Measurements from ENCODE around the gene SH3GL2. TPM values are rescaled to one million over a fixed set of nuclear protein-coding genes. Genes with fewer than 3 reads are reported as not detected.
A peak's percentile ranks its signal among the peaks of the same experiment; 100 is the strongest.

The SH3GL2 gene
- total RNA-seq, result 52.3 TPM

DNA sequence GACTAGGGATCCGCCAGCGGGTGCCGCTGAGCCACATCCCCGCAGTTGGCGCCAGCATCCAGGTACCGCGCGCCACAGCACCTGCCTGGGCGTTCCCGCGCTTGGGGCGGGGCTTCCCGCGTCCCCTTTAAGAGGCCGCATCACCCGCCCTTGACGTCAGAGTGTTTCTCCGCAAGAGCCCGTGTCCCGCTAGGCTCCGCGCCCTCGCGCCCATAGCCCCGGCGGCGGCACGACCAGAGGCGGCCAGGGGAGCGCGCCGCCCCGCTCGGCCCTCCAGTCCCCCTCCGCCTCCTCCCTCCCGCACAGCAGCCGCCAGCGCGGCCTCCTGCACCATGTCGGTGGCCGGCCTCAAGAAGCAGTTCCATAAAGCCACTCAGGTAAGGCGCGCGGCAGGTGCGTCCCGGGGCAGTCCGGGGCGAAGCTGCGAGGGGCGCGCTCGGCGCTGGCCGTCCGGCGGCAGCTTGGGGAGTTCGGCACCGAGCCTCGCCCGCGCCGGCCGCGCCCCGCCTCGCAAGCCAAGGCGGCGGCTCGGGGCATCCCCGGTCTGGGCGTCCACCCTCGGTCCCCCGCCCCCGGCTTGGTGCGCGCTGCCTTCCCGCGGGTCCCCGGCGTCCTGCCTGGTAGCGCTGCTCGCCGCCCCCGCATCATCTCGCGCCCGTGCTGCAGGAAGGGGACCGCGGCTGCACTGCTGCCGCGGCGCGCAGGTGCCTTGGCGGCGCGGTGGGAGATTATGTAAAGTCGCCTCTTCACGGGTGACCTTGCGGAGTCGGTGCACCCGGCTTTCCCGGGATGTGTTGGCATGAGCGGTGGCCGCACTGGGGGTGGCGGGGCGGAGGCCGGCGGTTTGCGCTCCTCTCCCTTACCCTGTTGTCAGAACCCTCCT lies at the start of gene SH3GL2:
SH3GL2 (plus strand) TSS at position 156 of the 883 bp plus-strand sequence.
- DNase-seq, result peak; percentile 45

DNA sequence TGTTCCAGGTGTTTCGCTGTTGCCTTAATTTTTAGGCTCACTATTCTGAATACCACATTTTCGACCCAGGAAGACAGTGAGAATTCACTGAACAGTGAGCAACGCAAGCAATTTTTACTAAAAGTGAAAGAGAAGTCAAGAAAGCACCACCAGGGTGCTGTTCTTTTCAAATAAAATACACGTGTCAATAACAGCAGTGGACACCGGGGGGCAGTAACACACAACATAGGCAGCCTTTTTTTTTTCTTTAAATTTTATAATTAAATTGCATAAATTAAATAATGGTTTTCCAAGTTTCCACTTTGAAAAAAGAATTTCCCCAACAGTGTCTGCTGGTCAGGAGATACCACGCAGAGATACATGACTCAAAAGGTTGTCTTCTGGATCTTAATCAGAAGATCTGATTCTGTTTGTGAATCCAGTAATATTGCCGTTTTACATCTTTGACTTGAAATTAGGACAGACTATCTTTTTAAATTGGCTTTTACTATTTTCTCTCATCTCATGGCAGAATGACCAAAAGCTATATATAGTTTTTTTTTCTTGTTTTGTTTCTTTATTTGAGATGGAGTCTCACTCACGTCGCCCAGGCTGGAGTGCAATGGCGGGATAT lies 47.1 kb upstream of the SH3GL2 start:
- DNase-seq, result no peak

DNA sequence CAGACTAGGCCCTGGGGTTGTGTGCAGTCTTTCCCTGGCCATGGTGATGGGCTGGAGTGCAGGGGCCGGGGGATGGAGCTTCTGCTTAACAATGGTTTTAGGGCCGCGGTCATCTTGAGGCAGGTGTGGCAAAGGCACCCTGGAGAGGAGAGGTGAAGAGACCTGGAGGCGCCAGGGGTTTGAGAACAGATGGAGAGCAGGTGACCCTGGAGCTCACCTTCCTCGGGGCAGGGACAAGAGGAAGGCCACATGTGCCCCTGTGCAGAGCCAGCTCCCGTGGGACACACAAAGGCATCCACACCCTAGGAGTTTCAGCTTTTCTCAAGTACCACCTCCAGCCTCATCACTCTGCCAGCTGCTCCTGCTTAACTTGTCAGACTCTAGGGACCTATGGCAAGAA lies 46.4 kb upstream of the SH3GL2 start:
- no peak for DNase-seq

DNA sequence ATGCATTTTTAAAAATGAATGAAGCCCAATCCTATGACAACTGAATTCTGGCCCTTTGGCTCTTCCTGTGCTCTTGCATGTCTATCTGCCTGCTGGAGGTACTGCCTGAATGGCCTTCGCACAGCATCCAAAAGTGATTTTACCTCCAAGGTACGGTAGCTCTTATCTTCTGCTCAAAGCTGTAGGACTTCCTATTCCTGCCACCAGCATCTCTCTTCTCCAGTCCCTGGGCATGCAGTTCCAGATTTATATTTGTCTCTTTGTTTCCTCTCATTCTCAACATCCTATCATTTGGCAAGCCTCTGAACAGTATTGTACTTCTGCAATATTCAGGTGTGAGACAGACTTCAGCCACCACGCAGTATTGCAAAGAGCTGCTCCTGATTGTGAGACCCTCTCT lies 43.7 kb upstream of the SH3GL2 start:
- DNase-seq, result no peak

DNA sequence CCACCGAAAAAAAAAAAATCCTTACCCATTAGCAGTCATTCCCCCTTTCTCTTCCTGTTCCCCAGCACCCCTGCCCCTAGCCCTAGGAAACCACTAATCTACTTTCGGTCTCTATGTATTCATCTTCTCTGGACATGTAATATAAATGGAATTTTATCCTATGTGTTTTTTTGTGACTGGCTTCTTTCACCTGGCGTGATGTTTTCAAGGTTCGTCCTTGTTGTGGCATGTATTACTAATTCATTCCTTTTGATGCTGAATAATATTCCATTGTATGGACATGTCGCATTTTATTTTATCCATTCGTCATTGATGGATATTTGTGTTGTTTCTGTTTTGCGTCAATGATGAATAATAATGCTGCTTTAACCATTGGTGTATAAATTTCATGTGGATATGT lies 42.8 kb upstream of the SH3GL2 start:
- DNase-seq, result no peak

DNA sequence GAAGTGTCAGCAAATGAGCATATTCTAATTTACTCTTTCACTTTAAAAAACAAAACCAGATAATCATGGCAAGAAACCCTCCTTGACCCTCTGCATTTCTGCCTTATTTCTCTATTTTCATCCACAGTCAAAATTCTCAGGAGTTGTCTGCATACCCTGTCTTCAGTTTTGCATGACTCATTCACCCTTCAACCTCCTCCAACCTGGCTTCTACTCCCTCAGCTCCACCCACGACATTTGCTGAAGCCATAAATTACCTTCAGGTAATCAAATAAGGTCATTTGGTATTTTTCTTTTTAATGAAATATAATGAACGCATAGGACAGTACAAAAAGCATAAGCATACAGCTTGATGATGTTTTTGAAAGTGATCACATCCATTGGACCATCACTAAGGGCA lies 27.8 kb upstream of the SH3GL2 start:
- no peak for DNase-seq

DNA sequence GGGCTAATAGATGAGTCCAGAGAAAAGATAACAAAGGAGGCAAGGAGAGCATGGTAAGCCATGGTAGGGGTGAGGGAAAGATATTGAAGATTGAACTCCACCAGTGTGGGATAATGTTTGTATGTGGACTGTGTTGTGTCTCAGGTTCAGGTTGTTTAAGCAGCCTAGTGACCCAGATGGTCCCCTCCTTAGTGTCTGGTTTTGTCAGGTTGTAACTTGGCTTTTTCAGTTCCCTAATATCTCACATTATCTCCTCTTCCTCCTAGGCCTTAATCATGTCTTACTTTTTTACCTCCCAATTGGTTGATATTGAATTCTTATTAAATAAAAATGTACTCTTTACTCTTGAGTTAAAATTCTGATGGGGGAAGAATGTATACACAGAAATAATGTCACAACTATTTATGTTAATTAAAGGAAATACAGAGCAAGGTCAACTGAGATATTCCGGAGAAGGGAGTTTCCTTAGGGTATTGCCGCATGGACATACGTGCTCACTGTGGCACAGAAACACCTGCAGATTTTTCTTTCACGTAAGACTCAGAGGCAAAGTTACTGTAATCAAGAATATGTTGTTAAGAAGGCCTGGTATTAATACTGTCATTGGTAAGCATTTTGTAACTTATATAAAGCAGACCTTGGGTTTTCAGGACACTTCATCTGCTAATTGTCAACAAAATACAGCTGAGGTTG lies 23.4 kb upstream of the SH3GL2 start:
- no peak for DNase-seq

DNA sequence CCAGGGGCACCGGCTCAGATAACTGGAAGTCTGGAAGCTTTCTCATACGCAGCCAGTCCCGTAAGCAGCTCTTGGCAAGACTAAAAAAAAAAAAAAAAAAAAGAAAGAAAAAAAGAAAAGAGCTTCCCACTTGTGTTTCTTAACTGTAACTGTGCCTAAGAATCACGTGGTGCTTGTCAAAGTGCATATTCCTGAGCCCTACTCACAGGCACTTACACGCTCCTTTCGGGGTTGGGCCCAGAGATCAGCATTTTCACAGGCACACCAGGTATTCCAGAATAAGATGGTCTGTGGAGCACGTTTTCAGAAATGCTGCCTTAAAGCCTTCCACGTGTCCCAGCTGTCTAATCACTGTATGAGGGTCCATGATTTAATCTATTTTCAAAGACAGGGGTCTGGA lies 22.6 kb upstream of the SH3GL2 start:
- DNase-seq, result no peak

DNA sequence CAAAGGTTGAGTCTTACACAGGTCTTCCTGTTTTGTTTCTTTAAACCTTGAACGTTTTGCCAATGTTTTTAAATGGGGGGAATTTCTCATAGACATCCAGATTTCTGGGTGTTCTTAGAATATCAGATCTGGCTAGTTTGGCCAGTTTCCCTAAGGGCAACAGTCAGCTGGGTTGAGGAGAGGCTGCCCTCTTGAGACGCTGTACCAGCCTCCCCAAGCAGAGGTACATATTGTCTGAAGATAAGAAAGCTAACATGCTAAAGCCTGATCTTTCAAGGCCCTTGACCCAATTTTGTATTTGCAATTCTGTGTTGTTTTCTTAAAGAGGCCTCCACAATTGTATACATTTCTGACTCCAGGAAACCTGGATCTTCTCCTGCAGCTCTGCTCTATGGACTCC lies 21.9 kb upstream of the SH3GL2 start:
- DNase-seq, result no peak

DNA sequence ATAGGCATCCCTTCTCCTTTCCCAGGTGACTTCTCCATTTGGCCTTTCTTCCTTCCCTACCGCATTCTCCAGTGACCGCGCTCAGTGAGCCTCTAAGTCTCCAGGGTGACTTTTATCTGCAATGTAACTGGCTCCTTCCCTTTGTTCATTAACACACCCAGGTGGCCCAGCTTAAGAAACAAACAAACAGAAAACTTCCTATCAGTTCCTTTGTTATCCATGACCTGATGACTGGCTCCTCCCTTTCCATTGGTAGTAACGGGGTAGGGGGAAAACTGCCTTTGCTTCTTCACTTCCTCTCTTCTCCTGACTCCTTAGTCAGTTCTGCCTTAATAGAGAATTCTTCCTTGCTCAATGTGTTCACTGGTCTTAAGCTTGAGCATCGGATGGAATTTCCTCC lies 7.0 kb upstream of the SH3GL2 start:
- no peak for DNase-seq

DNA sequence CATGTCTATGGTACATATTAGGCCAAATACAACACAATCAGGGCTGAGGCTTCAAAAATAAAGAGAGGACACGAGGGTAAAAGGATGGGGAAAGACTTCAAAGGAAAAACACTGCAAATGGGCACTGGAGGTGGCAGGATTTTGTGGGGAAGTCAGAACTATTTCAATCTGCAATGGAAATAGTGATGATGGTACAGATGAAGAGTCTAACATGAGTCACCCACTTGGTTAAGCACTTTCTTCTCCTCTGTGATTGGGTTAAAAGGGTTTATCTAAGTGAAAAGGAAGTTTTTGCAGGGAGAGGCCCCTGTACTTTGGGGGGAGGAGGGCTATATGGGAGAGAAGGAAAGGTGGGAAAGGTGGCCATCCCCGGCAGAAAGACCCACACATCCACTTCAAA lies 4.5 kb upstream of the SH3GL2 start:
- no peak for DNase-seq

DNA sequence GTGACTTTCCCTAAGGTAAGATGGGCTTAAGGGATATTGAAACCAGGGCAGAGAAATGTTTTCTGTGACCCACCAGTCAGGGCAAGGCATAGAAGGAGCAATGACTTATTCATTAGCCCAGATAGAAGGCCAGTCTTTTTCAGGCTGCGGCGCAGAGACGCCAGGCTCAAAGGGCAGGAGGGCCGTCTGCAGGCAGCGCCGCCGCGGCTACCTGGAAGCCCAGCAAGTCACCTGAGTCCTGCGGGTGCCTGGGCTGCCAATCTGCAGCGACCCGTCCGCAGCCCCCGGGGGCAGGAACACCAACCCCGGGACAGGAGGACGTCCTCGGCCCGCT lies 322 bp upstream of the SH3GL2 start:
- DNase-seq, result no peak

DNA sequence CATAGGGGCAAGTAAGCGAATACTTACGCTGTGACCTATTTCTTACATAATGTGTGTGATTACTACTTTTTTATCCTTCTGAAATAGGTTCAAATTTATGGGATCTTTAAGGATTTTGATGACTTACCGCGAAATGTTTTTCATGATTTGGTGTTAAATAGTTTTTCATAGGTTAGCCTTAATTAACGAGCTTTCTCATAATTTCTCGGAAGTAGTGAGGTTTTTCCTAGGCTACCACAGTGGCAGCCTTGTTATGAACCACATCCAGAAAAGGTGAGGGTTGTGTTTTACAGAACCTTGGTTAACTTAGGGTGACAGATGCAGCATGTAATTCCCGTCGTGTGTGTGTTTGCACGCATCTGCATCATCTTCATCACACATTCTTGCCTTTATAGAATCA lies 1.3 kb downstream of the SH3GL2 start:
- no peak for DNase-seq

DNA sequence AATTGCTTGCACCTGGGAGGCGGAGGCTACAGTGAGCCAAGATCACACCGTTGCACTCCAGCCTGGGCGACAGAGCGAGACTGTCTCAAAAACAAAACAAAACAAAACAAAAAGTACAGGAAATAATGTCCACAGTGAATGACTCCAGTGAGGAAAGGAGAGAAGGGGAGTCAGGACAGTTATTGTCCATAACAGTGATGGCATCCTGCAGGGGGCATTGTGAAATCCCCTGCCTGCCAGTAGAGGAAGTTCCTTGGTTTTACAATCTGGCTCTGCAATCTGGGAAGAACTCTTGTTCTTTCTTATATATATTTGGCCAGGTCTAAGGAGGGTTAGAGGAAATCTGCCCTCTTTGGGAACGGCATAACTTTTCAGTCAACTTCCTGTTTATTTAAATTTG lies 8.2 kb downstream of the SH3GL2 start:
- DNase-seq, result no peak

DNA sequence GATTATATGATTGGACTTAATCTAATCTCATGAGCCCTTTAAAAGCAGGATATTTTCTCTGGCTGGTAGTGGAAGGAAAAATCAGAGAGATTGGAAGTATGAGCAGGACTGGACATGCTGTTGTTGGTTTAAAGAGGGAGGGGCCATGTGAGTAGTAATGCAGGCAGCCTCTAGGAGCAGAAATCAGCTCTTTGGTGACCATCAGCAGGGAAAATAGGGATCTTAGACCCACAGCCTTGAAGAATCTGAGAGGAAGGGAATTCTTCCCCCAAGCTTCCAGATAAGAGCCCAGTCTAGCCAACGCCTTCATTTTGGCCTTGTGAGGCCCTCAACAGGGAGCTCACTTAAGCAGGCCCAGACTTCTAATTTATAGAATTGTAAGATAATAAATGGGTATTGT lies 9.5 kb downstream of the SH3GL2 start:
- no peak for DNase-seq

DNA sequence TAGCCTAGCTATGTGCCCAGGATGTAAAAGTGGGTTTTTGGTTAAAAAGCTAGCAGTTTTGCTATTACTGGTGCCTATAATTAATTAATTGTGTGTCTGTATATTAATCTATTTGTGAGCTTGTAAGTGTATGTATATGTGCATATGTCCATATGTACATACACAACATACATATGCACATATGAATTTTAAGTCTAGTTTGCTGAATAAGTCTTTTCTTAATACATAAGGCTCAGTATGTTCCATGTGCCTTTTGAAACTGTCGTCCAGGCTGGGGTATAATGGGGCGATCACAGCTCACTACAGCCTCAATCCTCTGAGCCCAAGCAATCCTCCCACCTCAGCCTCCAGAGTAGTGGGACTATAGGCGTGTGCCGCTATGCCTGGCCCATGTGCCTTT lies 10.1 kb downstream of the SH3GL2 start:
- no peak for DNase-seq

DNA sequence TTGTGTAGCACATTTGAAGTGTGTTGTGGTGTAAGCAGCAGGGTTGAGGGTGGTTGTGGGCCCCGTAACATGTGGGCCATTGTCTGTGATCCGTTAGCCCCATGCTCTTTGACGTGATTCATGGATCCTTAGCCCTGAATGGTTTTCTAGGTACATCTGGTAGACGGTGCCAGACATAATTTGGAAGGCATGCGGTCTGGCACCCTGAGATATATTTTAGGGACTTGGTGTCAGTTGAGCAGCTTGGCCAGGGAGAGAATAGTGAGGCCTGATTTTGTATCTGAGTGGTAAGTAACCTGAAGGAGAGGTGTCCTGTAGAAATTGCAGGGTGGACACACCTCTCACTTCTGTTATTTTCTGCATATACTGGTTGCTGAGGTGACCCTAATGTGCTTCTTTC lies 10.9 kb downstream of the SH3GL2 start:
- no peak for DNase-seq

DNA sequence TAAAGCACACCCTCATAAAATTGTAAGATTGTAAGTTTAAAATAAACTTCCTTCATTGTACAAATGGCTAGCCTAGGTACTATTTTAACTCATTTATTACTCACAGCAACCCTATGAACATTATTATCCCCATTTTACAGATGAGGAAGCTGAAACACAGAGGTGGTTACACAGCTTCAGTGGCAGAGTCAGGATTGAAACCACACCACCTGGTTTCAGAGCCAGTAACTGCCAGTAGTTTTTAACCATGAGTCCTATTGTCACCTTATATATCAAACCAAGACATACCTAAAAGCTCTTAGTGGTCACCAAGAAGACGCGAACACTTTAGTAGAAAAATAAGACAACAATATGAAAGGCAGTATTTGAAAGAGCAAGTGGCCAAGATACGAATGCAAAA lies 16.1 kb downstream of the SH3GL2 start:
- DNase-seq, result no peak

DNA sequence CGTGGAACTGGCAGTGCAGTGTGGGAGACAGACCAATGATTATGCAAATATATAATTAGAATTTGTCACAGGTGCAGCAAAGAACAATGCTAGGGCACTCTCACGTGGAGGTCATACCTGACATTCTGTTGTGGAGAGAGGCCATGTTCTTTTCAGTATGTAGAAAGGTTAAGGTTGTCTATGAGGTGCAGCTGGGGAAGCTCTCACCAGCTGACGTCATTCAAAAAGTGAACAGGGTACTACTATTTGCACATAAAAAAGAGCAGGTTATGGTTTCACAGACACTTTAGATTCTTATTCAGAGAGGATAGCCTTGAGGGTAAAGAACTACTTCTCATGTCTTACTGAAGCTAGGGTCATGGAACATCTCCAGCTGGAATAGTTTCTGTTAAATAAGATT lies 19.1 kb downstream of the SH3GL2 start:
- DNase-seq, result no peak

DNA sequence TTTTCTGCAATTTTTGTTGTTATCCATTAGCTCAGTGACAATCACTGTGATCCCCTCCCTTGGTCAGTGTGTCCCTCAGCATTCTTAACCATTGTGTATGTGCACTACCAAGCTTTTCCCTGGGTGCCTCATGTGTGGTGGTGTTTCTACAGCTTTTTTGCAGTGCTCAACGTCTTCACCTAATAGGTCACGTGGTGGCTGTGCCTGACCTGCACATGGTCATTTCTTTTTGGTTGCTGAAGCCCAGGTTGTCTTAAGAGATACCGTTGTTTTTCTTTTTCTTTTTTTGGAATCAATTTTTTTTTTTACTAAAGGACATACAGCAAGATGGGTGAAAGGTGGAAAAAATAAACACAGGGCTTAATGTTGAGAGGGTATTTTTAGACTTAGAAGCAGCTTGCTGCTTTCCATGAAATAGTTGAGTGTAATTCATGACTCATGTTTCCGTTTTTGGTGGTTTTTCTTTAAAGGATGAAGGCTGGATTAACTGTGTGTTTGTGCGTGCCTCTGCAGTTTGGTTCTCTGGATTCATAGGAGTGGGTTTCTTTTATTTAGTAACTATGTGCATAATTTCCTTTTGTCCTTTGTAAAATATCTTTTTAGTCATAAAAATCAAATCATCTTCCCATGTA lies 22.2 kb downstream of the SH3GL2 start:
- no peak for DNase-seq

DNA sequence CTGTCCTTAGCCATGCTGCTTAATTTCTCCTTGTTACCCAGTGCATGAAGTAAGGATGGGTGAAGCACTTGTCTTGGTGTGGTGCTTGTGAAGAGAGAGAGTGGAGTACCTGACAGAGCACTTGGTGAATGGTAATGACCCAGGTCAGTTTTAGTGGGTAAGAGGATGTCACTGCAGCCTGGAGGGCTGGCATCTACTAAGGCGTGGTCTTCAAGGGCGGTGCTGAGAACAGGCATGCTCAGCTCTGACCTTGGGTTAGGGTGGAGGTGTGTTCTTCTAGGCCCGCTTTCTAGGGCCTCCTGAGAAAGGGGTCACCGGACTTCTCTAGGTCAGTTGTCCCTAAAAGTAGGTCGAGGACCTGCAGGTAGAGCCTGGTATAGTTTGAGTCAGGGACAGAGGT lies 25.7 kb downstream of the SH3GL2 start:
- no peak for DNase-seq

DNA sequence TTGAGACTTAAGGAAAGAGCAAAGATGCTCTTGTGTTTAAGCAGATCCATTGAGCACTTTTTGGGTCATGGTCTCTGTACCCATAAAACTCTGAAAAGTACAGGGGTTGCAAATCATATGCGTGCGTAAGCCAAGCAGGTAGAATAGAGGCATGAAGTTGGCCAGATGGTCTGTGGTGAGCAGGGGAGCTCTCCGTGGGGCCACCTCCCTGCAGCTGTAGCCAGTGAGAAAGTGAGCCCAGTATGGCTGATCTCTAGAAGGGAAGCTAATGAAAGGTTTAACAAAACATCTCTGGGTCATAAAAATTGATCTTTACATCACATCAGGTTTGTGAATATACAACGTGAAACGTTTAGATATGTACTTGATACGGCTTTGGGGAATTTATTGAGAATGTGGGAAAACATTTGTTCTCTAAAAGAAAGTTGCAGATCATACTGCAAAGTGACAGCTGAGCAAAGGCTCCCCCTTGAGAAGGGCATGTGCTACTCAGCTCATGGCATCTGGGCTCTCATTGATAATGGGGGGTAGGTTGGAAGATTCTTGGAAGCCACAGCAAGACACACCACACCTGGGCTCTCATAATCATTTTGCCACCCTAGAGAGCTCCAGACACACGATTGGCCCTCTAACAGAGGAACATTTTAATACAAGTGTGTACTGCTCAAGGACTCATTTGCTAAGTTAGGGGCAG lies 30.6 kb downstream of the SH3GL2 start:
- no peak for DNase-seq

DNA sequence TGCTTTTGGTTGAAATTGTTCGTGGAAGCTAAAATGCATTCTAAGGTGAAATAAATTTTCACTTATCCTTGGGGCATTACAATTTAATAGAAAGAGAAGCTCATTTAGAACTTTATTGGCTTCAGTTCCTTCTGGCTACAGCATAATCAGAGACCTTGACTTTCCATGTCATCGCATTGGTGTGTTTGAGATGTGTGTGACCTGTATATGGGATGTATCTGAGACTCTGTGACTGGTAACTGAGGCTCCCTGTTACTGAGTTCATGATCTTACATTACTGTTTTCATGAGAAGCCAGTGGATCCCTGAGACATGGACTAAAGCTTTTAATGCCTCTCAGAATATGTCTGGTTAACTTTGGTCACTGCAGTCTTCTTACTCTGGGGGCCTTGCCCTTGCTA lies 32.5 kb downstream of the SH3GL2 start:
- no peak for DNase-seq
